GM18505 (cell line): ENCODE results near the gene IL17RE.
"Not testable (repeated sequence)": the region's sequence is repeated elsewhere in the genome, so short reads cannot be mapped to it uniquely, and the experiment has no call there.

Source experiments
- ATAC-seq: cut with Tn5 transposase; IDR thresholded peaks from one replicate; pipeline ENCODE4 v1.9.1; 2021; ENCODE audit not compliant: unreplicated experiment
- POLR2A ChIP-seq: IDR thresholded peaks from 4 replicates; pipeline ENCODE4 v1.6.1; 2011; ENCODE audit warnings: borderline replicate concordance; ENCODE audit not compliant: insufficient read depth, insufficient read length; ENCODE audit errors: extremely low read depth

IL17RE gene

GRCh38 chr3:9867106-9867505 is 35.5 kb upstream of the IL17RE start:
- ATAC-seq, result no peak
- no peak for TF ChIP-seq POLR2A

DNA sequence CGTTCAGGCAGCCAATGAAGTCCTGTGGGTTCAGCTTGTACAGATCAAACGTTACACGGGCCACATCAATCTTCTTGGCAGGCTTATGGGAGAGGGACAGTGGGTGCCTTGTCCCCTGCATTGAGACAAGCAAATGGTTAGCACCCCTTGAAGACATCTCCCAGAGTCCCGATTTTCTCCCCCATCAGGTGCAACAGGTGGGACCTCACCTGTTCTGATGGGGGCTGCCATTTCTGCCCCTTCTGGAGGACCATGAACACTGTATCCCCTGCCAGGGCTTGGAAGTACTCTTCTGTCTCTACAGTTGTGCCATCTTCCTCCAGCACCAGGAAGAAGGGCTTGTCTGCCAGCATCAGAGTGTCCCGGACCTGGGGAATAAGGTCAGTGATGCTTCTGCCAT is 32.7 kb upstream of the IL17RE start:
- no peak for ATAC-seq
- TF ChIP-seq POLR2A, result no peak

DNA sequence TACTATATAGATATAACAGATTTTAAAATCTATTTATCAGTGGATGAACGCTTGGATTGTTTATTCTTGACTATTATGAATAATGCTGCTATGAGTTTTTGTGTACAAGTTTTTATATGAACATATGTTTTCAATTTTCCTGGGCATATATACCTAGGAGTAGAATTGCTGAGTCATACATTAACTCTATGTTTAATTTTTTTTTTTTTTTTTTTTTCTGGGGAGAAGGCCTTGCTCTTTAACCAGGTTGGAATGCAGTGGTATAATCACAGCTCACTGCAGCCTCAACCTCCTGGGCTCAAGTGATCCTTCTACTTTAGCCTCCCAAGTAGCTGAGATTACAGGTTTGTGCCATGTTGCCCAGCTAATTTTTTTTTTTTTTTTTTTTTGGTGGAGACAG is 31.7 kb upstream of the IL17RE start:
- no peak for TF ChIP-seq POLR2A
- no peak for ATAC-seq

GRCh38 chr3:9872067-9872466 is 30.6 kb upstream of the IL17RE start:
- ATAC-seq, result not testable (repeated sequence)

- no peak for ATAC-seq
- TF ChIP-seq POLR2A, result no peak
Measured at GRCh38 chr3:9875448-9875847, 27.2 kb upstream of the IL17RE start.

DNA sequence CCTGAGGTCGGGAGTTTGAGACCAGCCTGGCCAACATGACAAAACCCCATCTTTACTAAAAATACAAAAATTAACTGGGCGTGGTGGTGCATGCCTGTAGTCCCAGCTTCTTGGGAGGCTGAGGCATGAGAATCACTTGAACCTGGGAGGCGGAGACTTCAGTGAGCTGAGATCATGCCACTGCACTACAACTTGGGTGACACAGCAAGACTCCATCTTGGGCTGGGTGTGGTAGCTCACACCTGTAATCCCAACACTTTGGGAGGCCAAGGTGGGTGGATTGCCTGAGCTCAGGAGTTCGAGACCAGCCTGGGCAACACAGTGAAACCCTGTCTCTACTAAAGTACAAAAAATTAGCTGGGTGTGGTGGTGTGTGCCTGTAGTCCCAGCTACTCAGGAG is 26.4 kb upstream of the IL17RE start:
- ATAC-seq, result not testable (repeated sequence)

DNA sequence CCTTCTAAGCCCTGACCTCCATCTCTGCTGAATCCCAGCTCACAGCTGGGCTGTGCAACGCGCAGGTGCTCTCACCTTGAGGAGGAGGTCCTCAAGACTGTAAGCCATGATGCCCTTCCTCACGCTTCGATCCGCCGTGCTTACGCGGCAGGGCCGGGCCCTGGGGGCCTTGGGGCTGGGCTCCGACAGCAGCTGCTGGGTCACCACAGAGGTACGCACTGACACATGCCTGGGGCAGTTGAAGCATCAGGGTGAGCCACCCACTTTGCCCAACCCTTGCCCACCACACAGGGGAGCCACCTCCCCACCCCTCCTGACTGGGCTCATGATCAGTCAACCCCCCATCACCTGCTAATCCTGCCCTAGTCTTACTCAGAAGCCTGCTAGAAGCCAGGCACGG is 25.7 kb upstream of the IL17RE start:
- ATAC-seq, result no peak
- no peak for TF ChIP-seq POLR2A

DNA sequence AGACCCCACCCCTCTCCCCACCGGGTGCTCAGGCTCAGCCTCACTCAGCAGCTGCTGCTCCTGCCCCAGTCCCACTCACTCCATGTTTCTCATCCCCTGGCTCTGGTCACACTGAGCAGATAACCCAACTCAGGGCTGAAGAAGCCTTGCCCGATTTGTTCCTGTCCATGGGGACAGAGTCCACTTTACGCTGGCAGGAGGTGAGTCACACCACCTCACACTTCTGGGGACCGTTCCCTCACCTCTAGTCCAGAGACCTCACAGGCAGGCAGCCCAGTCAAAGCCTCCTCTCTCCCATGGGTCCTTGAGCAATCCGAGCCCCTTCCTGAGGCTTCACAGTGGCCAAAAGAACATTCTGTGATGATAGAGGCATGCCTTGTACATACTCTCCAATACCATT is 23.9 kb upstream of the IL17RE start:
- TF ChIP-seq POLR2A, result no peak
- ATAC-seq, result no peak

GRCh38 chr3:9879830-9880549 is 22.7 kb upstream of the IL17RE start, which contains the start of gene CIDEC:
TSS of gene CIDEC (minus strand) at chr3:9880253. CDS start at chr3:9878486, 1,767 bp downstream.
- ATAC-seq, result no peak
- TF ChIP-seq POLR2A, result no peak

DNA sequence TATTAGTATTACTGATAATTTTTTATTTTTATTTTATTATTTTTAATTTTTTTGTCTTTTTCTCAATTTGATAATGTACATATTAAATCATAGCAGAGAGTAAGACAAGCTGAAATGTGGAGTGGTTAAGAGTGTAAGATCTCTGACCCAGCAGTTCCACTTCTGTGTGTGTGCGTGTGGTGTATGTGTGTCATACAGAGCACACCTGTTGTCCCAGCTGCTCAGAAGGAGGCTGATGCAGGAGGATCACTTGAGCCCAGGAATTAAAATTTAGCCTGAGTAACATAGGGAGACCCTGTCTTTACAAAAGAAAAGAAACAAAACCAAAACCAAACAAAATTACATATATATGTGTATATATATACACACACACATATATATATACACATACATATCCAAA is 21.2 kb upstream of the IL17RE start:
- no peak for TF ChIP-seq POLR2A
- ATAC-seq, result no peak

- TF ChIP-seq POLR2A, result no peak
- ATAC-seq, result no peak
Measured at GRCh38 chr3:9883706-9884554, 18.7 kb upstream of the IL17RE start.

DNA sequence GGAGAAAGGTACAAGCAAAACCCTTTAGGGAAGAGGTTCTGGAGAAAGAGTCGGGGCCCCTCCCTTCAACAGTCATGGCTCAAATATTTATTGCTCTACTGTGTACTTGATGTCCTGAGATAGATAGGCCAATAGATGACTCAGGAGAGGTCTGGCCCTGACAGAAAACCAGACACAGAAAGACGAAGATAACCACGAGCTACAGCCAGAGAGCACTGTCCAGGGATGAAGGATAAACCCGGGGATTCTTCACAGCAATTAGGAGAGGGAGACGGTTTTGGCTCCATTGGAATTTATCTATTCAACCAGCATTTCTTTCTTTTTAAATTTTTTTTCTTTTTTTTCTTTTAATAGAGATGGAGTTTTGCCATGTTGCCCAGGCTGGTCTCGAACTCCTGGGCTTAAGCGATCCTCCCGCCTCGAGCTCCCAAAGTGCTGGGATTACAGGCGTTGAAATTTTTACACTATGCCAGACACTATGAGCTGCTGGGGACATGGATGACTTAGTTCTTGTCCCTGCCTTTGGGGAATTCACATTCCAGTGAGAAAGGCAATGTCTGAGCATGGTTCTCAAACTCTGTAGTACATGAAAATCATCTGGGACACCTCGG is 18.0 kb upstream of the IL17RE start:
- no peak for TF ChIP-seq POLR2A
- ATAC-seq, result no peak

GRCh38 chr3:9886328-9886727 is 16.3 kb upstream of the IL17RE start:
- TF ChIP-seq POLR2A, result no peak
- no peak for ATAC-seq

DNA sequence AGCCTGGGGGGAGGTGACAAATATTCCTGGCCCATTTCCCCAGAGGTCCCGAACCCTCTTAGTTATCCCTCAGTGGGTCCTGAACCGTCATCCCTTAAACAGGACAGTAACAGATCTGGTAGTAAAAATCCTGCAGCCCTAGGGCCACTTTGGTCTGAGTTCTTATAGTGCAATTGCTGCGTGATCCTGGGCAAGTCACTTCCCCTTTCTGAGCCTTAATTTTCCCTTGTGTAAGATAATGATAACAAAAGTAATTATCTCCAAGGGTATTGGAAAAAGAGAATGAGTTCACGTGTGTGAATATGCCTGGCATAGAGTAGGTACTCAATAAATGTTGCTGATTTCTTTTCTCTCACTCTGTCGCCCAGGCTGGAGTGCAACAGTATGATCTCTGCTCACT is 15.2 kb upstream of the IL17RE start:
- no peak for ATAC-seq

More for the DNA sequence above, 15.2 kb upstream of the IL17RE start:
- no peak for TF ChIP-seq POLR2A
